Mesothelial cell of epicardium (in vitro differentiated cells): ENCODE results near the gene SNHG17. TPM values are rescaled to one million over a fixed set of nuclear protein-coding genes. Genes with fewer than 3 reads are reported as not detected.

Experiments
- DNase-seq, 2 experiments: peaks; one replicate each; pipeline ENCODE4 v3.0.0; 2021; ENCODE audit warnings: low spot score in 2 of 2; ENCODE audit not compliant: unreplicated experiment in 2 of 2
- H3K27ac Mint-ChIP-seq: 2 replicates; pipeline ENCODE4 v1.8.0; 2021; ENCODE audit warnings: mixed read lengths
- H3K27me3 Mint-ChIP-seq: 2 replicates; pipeline ENCODE4 v1.8.0; 2021; ENCODE audit warnings: low read depth, mixed read lengths
- H3K36me3 Mint-ChIP-seq: 2 replicates; pipeline ENCODE4 v1.8.0; 2021; ENCODE audit warnings: mixed read lengths
- H3K4me1 Mint-ChIP-seq: 2 replicates; pipeline ENCODE4 v1.8.0; 2021; ENCODE audit warnings: mixed read lengths
- H3K4me3 Mint-ChIP-seq: 2 replicates; pipeline ENCODE4 v1.8.0; 2021; ENCODE audit warnings: mild to moderate bottlenecking, moderate library complexity, mixed read lengths
- H3K9me3 Mint-ChIP-seq: 2 replicates; pipeline ENCODE4 v1.8.0; 2021; ENCODE audit warnings: mixed read lengths
- CTCF ChIP-seq: fragments of 200-600 bp; sonication (generic); IDR thresholded peaks from one replicate; pipeline ENCODE4 v1.5.0; 2021; ENCODE audit warnings: antibody characterized with exemption; ENCODE audit not compliant: unreplicated experiment
- total RNA-seq: library from RNA; stranded (reverse); gene quantifications from 3 replicates; pipeline ENCODE4 v1.2.1, GENCODE V29; 2021

Gene SNHG17
- total RNA-seq, result 49.4 to 54.0 TPM (median 51.1 TPM) in 3 replicates

- peak; percentile 90 for TF ChIP-seq CTCF
- Mint-ChIP-seq H3K27me3 (peaks cover 17% of the 10 kb centered on the region), H3K36me3 (peaks cover 24% of the 10 kb centered on the region), H3K9me3 (peaks cover 11% of the 10 kb centered on the region), H3K4me3 (peak within 1 kb of the TSS; percentile 97), H3K4me1 (peaks cover 12% of the 10 kb centered on the region), H3K27ac (peak within 1 kb of the TSS; percentile 94)
- DNase-seq, result peak; percentile 86 to 93
Measured at GRCh38 chr20:38434770-38435554, at the start of gene SNHG17. Gene SNHG17 (minus strand): TSS chr20:38435328.

- H3K4me3 Mint-ChIP-seq, result no peak overlapping the region
- H3K27me3 Mint-ChIP-seq, result no peaks in the 10 kb centered on the region
- TF ChIP-seq CTCF, result no peak
- H3K9me3 Mint-ChIP-seq, result no peaks in the 10 kb centered on the region
- peaks cover 11% of the 10 kb centered on the region for H3K4me1 Mint-ChIP-seq
- peaks cover 5% of the 10 kb centered on the region for H3K36me3 Mint-ChIP-seq
- no peak for DNase-seq
- no peak overlapping the region for H3K27ac Mint-ChIP-seq
Measured at GRCh38 chr20:38479596-38479995, 44.5 kb upstream of the SNHG17 start.

GRCh38 chr20:38477747-38478146 is 42.6 kb upstream of the SNHG17 start:
- Mint-ChIP-seq H3K4me1 (peaks cover 24% of the 10 kb centered on the region), H3K27ac (no peak overlapping the region), H3K27me3 (no peaks in the 10 kb centered on the region), H3K36me3 (peaks cover 5% of the 10 kb centered on the region), H3K4me3 (no peak overlapping the region), H3K9me3 (no peaks in the 10 kb centered on the region)
- TF ChIP-seq CTCF, result no peak
- DNase-seq, result no peak

GRCh38 chr20:38473367-38473795 is 38.3 kb upstream of the SNHG17 start:
- TF ChIP-seq CTCF, result no peak
- H3K27me3 Mint-ChIP-seq, result peaks cover 12% of the 10 kb centered on the region
- DNase-seq, result no peak
- no peaks in the 10 kb centered on the region for H3K9me3 Mint-ChIP-seq
- H3K4me1 Mint-ChIP-seq, result peaks cover 26% of the 10 kb centered on the region
- peak overlapping the region; percentile 90 for H3K27ac Mint-ChIP-seq
- H3K4me3 Mint-ChIP-seq, result peak overlapping the region; percentile 86
- no peaks in the 10 kb centered on the region for H3K36me3 Mint-ChIP-seq

GRCh38 chr20:38472513-38473366 is 37.6 kb upstream of the SNHG17 start, which contains the start of gene RALGAPB:
Gene RALGAPB (plus strand): TSS chr20:38472843. CDS start chr20:38488433, 15,590 bp downstream.
- H3K27ac Mint-ChIP-seq, result peak within 1 kb of the TSS; percentile 95
- no peak for TF ChIP-seq CTCF
- H3K27me3 Mint-ChIP-seq, result peaks cover 12% of the 10 kb centered on the region
- H3K36me3 Mint-ChIP-seq, result no peaks in the 10 kb centered on the region
- peaks cover 26% of the 10 kb centered on the region for H3K4me1 Mint-ChIP-seq
- no peaks in the 10 kb centered on the region for H3K9me3 Mint-ChIP-seq
- peak within 1 kb of the TSS; percentile 86 for H3K4me3 Mint-ChIP-seq
- DNase-seq, result peak; percentile 97 to 99
